Astrocyte (in vitro differentiated cells and primary cell): ENCODE data around the gene ATN1. TPM values are rescaled to one million over a fixed set of nuclear protein-coding genes. Genes with fewer than 3 reads are reported as not detected.

ENCODE experiments used
- DNase-seq: peaks from one replicate; pipeline ENCODE4 v3.0.0-alpha.2; 2010; ENCODE audit warnings: low read depth
- FAIRE-seq: peaks from 2 replicates; lab custom pipeline; 2011; peaks lifted over from hg19 to GRCh38; lab: Jason Lieb, UNC
- H2AFZ ChIP-seq: 2 replicates; pipeline ENCODE4 v1.6.0; 2012; ENCODE audit warnings: low read depth, low read length, inconsistent platforms
- H3K27ac ChIP-seq: 2 replicates; pipeline ENCODE4 v1.5.1; 2011; ENCODE audit warnings: low read depth, low read length, inconsistent platforms
- H3K27me3 ChIP-seq: 2 replicates; pipeline ENCODE4 v1.6.0; 2011; ENCODE audit warnings: low read length, inconsistent platforms; ENCODE audit not compliant: insufficient read depth
- H3K36me3 ChIP-seq: 2 replicates; pipeline ENCODE4 v1.5.1; 2011; ENCODE audit warnings: low read length, inconsistent platforms; ENCODE audit not compliant: insufficient read depth
- H3K4me1 ChIP-seq: 2 replicates; pipeline ENCODE4 v1.5.1; 2011; ENCODE audit warnings: low read length, inconsistent platforms; ENCODE audit not compliant: insufficient read depth
- H3K4me2 ChIP-seq: 2 replicates; pipeline ENCODE4 v1.6.0; 2012; ENCODE audit warnings: low read length, inconsistent platforms
- H3K4me3 ChIP-seq: 2 replicates; pipeline ENCODE4 v1.5.1; 2011; ENCODE audit warnings: low read depth, mild to moderate bottlenecking, low read length, inconsistent platforms; ENCODE audit not compliant: insufficient read depth
- H3K79me2 ChIP-seq: 2 replicates; pipeline ENCODE4 v1.6.0; 2012; ENCODE audit warnings: mild to moderate bottlenecking, low read length, inconsistent platforms; ENCODE audit not compliant: insufficient read depth
- H3K9ac ChIP-seq: 2 replicates; pipeline ENCODE4 v1.6.0; 2012; ENCODE audit warnings: mild to moderate bottlenecking, low read length, inconsistent platforms
- H3K9me3 ChIP-seq: 2 replicates; pipeline ENCODE4 v1.5.1; 2012; ENCODE audit warnings: low read depth, mild to moderate bottlenecking, low read length, inconsistent platforms; ENCODE audit not compliant: insufficient read depth
- H4K20me1 ChIP-seq: 2 replicates; pipeline ENCODE4 v1.6.0; 2012; ENCODE audit warnings: low read length, inconsistent platforms; ENCODE audit not compliant: insufficient read depth
- H3K27ac Mint-ChIP-seq: one replicate; pipeline ENCODE4 v1.8.0; 2021; ENCODE audit warnings: mild to moderate bottlenecking, mixed read lengths; ENCODE audit not compliant: unreplicated experiment
- H3K27me3 Mint-ChIP-seq: one replicate; pipeline ENCODE4 v1.8.0; 2021; ENCODE audit warnings: low read depth, mixed read lengths; ENCODE audit not compliant: unreplicated experiment
- H3K36me3 Mint-ChIP-seq: one replicate; pipeline ENCODE4 v1.8.0; 2021; ENCODE audit warnings: low read depth, mixed read lengths; ENCODE audit not compliant: unreplicated experiment
- H3K4me1 Mint-ChIP-seq: one replicate; pipeline ENCODE4 v1.8.0; 2021; ENCODE audit warnings: low read depth, mixed read lengths; ENCODE audit not compliant: unreplicated experiment
- H3K4me3 Mint-ChIP-seq: one replicate; pipeline ENCODE4 v1.8.0; 2021; ENCODE audit warnings: mild to moderate bottlenecking, moderate library complexity, mixed read lengths; ENCODE audit not compliant: unreplicated experiment
- H3K9me3 Mint-ChIP-seq: one replicate; pipeline ENCODE4 v1.8.0; 2021; ENCODE audit warnings: mild to moderate bottlenecking, mixed read lengths; ENCODE audit not compliant: unreplicated experiment
- EZH2 ChIP-seq: IDR thresholded peaks from 2 replicates; pipeline ENCODE4 v1.6.1; 2012; ENCODE audit warnings: mild to moderate bottlenecking, low read length, inconsistent platforms; ENCODE audit not compliant: insufficient read depth
- total RNA-seq: library from RNA; stranded (reverse); gene quantifications from 2 replicates; pipeline ENCODE4 v1.2.1, GENCODE V29; 2021
- TF ChIP-seq, protein P1 (sequence below): IDR thresholded peaks from 2 replicates; pipeline ENCODE4 v1.5.1; 2011; ENCODE audit warnings: low read depth, mild to moderate bottlenecking, inconsistent platforms, low read length, moderate library complexity; ENCODE audit not compliant: insufficient read depth

Gene ATN1
- total RNA-seq, 1 donor from 2014 or later: 97.8 TPM

DNA sequence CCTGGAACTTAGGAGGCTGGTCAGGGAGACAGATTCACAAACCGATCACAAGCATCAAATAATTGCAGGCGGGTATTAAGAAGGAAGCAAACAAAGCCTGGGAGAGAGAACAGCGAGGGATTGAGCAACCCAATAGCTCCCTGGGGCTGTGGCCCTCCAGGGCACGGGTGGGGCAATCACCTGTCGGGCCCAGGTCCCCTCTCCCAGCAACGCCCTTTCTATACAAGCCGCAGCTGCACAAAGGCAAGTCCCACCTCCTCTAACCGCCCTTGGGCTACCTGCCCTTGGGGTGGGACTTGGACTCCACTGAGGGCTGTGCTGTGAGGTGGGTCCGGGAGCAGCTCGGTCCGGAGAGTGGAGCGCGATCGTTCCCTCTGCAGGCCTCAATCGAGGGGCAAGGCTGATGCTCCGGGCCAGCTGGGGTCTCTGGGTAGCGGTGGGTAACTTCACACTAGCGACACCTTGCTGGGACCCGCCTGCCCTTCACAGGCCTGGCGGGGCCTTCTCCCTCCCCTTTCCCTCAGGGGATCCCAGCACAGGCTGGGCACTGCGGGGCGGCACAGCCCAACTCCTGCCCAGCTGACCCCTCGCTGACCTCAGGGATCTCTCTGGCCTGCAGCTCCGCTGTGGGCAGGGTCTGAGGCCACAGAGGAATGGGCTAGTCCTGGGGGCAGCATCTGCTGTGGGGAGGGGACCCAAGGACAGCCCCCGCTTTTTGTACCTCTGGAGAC lies 34.7 kb downstream of the ATN1 start:
- Histone ChIP-seq H3K27me3 (no peaks in the 10 kb centered on the region), H3K27ac (peak overlapping the region; percentile 54), H4K20me1 (no peaks in the 10 kb centered on the region), H3K4me2 (peak overlapping the region; percentile 78), H3K4me1 (peaks cover 19% of the 10 kb centered on the region), H2AFZ (peak overlapping the region; percentile 89), H3K4me3 (no peak overlapping the region), H3K9ac (peak overlapping the region; percentile 66), H3K36me3 (peaks cover 13% of the 10 kb centered on the region), H3K9me3 (no peaks in the 10 kb centered on the region), H3K79me2 (peaks cover 5% of the 10 kb centered on the region)
- no peaks in the 10 kb centered on the region for H3K27me3 Mint-ChIP-seq
- no peak for DNase-seq
- H3K27ac Mint-ChIP-seq: peak overlapping the region; percentile 98
- peak overlapping the region; percentile 75 for H3K4me3 Mint-ChIP-seq
- H3K4me1 Mint-ChIP-seq: peaks cover 20% of the 10 kb centered on the region
- TF ChIP-seq EZH2: no peak
- TF ChIP-seq, protein P1, sequence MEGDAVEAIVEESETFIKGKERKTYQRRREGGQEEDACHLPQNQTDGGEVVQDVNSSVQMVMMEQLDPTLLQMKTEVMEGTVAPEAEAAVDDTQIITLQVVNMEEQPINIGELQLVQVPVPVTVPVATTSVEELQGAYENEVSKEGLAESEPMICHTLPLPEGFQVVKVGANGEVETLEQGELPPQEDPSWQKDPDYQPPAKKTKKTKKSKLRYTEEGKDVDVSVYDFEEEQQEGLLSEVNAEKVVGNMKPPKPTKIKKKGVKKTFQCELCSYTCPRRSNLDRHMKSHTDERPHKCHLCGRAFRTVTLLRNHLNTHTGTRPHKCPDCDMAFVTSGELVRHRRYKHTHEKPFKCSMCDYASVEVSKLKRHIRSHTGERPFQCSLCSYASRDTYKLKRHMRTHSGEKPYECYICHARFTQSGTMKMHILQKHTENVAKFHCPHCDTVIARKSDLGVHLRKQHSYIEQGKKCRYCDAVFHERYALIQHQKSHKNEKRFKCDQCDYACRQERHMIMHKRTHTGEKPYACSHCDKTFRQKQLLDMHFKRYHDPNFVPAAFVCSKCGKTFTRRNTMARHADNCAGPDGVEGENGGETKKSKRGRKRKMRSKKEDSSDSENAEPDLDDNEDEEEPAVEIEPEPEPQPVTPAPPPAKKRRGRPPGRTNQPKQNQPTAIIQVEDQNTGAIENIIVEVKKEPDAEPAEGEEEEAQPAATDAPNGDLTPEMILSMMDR: no peak
- no peaks in the 10 kb centered on the region for H3K9me3 Mint-ChIP-seq
- H3K36me3 Mint-ChIP-seq: peaks cover 9% of the 10 kb centered on the region
- FAIRE-seq: no peak

DNA sequence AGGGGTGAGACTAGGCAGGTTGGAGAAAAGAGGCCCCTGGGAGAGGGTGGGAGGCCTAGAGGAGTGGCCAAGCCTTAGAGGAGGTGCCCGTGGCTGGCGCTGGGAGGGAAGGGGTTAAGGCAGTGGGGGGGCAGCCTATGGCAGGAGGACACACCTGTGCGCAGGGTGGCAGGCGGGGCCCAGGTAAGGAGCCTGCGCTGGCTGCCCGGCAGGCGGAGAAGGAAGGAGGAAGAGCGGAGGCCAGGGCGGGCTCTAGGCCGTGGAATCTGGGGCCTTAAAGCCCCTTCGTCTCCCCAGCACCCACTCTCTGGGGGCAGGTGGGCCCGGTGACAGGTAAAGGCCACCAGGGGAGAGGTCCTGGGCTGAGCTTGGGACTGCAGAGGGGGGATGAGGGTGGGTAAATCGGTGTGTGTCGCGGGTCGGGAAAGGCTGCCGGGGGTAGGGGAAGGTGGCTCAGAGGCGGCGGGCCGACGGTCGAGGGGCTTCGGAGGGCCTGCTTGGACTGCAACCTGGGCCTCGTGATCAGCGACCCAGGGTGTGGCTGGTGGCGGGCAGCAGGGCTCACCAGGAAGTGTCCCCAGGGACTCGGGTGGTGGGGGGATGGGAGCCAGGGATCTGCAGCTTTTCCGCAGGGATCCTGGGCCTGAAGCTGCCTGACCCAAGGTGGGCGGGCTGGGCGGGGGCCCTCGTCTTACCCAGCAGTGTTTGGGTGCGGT lies 35.4 kb downstream of the ATN1 start:
- DNase-seq: no peak
- no peak for TF ChIP-seq EZH2
- TF ChIP-seq, protein P1: no peak
- H2AFZ ChIP-seq: no peak overlapping the region
- no peak overlapping the region for H3K4me3 ChIP-seq
- H3K4me1 Mint-ChIP-seq: peaks cover 20% of the 10 kb centered on the region
- peaks cover 19% of the 10 kb centered on the region for H3K4me1 ChIP-seq
- no peaks in the 10 kb centered on the region for H3K27me3 Mint-ChIP-seq
- no peak overlapping the region for H3K9ac ChIP-seq
- no peak overlapping the region for H3K27ac ChIP-seq
- FAIRE-seq: no peak
- peaks cover 16% of the 10 kb centered on the region for H3K36me3 ChIP-seq
- H3K4me2 ChIP-seq: no peak overlapping the region
- no peaks in the 10 kb centered on the region for H4K20me1 ChIP-seq
- peaks cover 9% of the 10 kb centered on the region for H3K36me3 Mint-ChIP-seq
- H3K4me3 Mint-ChIP-seq: peak overlapping the region; percentile 62
- no peaks in the 10 kb centered on the region for H3K9me3 Mint-ChIP-seq
- no peaks in the 10 kb centered on the region for H3K27me3 ChIP-seq
- H3K27ac Mint-ChIP-seq: peak overlapping the region; percentile 88
- no peaks in the 10 kb centered on the region for H3K9me3 ChIP-seq
- H3K79me2 ChIP-seq: peaks cover 12% of the 10 kb centered on the region
